Kidney epithelial cell (primary cell): ENCODE results near the gene SAP30L. TPM values are rescaled to one million over a fixed set of nuclear protein-coding genes. Genes with fewer than 3 reads are reported as not detected.

Experiments used
- DNase-seq: peaks from one replicate; pipeline ENCODE4 v3.0.0-alpha.2; 2010; ENCODE audit warnings: low read depth
- H3K27me3 ChIP-seq: 2 replicates; pipeline ENCODE4 v1.6.0; 2011; ENCODE audit warnings: low read length; ENCODE audit not compliant: control insufficient read depth, insufficient read depth
- H3K36me3 ChIP-seq: 2 replicates; pipeline ENCODE4 v1.5.1; 2011; ENCODE audit warnings: low read length; ENCODE audit not compliant: control insufficient read depth, insufficient read depth
- H3K4me3 ChIP-seq: 2 replicates; pipeline ENCODE4 v1.5.1; 2011; ENCODE audit warnings: low read depth, mild to moderate bottlenecking, control low read depth, low read length
- CTCF ChIP-seq: IDR thresholded peaks from 2 replicates; pipeline ENCODE4 v1.5.1; 2011; ENCODE audit warnings: mild to moderate bottlenecking, moderate library complexity, low read length, control low read depth, inconsistent platforms; ENCODE audit not compliant: insufficient read depth, poor library complexity, severe bottlenecking
- total RNA-seq: library from RNA; depleted of rRNA; stranded (reverse); fragments of >200 nt; gene quantifications from 2 replicates; pipeline ENCODE4 v1.2.3, GENCODE V29; 2015

Gene SAP30L
- total RNA-seq, 1 donor from 2014 or later, result 30.8 TPM

DNA sequence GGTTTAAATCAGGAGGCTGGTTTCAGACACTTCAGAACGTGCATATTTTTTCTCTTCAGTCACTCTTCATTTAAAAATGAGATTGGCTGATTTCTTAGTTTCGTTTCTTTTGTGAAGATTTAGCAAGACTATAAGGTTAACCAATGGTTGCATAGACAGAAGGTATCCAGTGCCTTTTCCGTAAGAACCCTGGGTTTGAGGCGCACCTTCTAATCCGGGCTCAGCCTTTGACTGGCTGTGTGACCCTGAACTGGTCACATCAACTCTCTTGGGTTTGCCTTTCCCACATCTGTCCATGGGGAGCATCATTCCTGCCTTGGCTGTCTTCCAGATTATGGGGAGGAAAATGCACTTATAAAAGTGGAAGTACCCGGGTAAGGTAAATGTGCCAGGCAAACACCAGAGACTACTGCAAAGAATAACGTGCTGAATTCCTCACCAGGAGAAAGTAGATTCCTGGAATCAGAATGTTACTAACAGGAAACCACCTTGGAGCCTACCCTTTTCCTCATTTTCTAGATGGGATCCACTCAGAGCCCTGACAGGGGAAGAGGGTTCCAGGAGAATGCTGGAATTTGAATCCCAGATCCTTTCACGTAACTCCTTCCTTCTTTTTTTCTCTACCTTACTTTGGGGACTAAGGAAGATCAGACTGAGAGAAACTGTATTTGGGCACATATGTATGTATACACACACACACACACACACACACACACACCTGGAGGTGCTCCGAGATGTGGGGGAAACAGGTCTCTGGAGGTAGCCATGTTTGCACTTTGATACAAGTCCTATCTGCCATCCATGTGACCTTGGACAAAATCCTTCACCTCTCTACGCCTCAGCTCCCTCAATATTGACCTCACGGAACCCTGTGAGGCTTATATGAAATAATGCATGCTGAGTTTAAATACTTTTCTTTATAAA is 25.4 kb downstream of the SAP30L start:
- no peak for TF ChIP-seq CTCF
- H3K36me3 ChIP-seq, result no peaks in the 10 kb centered on the region
- no peak overlapping the region for H3K4me3 ChIP-seq
- no peak for DNase-seq
- H3K27me3 ChIP-seq, result peaks cover 64% of the 10 kb centered on the region

DNA sequence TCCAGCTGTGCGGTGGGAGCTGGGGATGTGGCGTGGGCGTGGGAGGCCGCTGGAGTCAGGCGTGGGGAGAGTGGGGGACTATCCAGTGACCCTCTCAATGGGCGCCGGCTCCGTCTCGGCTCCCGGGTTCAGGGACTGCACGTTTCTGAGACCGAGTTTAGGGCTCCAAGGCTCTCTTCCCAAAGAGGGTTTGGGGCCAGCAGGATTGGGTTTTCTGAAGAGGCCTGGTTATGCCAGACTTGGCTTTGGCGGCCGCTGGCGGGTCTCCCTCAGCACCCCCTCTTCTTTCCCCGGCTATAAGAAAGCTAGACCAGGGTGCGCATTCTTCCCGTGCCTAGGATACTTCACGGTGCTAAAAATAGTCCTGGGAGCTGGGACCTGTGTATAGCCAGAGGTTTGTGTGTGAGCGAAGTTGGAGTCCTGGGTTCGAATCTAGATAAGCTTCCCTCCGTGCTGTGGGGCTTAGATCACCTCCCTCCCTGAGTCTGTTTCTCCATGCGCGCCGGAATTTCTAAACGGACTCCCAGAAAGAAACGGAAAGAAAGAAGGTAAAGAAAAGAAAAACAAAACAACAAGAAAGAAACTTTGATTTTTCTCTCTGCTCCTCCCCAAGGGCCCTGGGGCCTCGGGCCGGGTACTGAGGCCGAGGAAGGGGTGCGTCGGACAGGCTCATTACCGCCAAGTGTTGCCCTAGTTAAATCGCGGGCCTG is 27.2 kb downstream of the SAP30L start:
- Histone ChIP-seq H3K4me3 (no peak overlapping the region), H3K36me3 (no peaks in the 10 kb centered on the region), H3K27me3 (peaks cover 79% of the 10 kb centered on the region)
- no peak for TF ChIP-seq CTCF
- no peak for DNase-seq

- no peak overlapping the region for H3K4me3 ChIP-seq
Measured at GRCh38 chr5:154473581-154474283, 27.9 kb downstream of the SAP30L start.

DNA sequence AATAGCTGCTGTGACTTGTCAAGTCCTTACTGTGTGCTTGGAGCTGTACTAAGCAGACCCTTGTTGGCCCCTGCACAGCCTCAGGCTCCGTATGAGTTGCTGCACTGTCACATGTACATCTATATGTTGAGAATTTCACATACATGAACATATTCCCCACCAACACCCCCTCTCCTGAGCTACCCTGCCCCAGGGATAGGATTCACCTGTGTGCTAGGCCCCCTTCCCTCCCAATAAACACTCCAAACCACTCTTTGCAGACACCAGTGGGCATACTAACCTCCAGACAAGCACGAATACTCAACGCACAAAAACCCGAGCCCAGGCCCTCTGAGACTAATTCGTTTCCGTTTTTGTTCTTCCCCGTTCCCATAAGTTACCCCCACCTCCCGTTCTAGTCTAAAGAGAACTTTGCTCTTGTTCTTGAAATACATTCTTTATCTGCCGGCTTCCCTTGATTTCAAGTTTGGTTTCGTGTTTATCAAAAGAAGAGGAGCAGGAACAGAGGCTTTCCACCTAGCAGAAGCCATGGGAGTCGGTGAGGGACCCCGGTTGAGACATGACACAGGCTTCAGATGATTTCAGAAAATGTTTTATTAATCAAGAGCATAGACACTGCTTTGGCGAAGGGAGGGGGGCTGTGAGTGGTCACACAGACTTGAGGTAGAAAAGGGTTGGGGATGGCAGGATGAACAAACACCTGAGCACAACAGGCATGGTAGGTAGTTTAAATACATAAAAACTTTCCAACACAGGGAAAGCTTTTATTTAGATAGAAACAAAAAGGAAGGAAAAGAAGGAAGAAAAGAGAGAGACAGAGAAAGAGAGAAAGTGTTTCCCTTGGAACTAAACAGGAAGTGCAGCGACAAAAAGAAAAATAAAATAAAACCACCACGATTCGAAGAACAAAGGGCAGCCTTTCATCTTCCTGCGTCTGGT is 28.9 kb downstream of the SAP30L start:
- H3K36me3 ChIP-seq, result no peaks in the 10 kb centered on the region
- TF ChIP-seq CTCF, result no peak
- no peak overlapping the region for H3K4me3 ChIP-seq
- H3K27me3 ChIP-seq, result peaks cover 91% of the 10 kb centered on the region
- no peak for DNase-seq

More at GRCh38 chr5:154473581-154474283, 27.9 kb downstream of the SAP30L start:
- no peak for TF ChIP-seq CTCF
- DNase-seq, result no peak
- peaks cover 84% of the 10 kb centered on the region for H3K27me3 ChIP-seq
- no peaks in the 10 kb centered on the region for H3K36me3 ChIP-seq

DNA sequence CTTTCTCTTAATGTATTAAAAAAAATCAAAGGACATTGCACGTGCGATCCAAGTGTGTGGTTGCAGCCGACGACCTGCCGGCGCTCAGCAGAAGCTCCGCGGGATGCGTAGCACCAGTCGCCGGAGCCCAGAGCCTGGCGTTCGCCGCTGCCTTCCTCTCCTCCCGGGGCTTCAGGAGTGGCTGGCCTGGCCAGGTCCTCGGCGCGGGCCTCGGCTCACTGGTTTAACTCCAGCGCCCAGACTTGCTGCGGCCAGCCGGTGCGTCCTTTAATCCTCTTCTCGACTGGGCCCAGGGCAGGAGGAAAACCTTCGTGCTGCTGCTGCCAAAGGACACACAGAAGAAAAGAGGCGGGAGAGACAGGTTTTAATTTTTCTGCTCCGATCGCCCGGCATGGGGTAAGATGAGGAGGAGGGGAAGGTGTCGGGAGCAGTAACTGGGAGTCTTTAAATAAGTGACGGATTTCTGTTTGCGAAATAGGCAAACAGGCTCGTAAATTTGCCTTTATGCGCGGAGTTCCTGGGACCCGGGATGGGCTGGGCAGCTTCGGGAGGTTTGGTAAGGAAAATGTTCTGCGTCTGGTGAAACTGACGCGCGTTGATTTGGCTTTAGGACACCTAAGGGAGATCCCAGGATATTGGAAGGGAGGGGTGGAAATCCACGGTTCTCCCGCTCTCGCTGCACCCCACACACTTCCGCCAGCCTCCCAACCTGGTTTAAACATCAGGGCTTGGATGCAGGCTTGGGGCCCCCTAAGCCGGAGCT is 30.0 kb downstream of the SAP30L start:
- TF ChIP-seq CTCF, result no peak
- Histone ChIP-seq H3K4me3 (no peak overlapping the region), H3K36me3 (no peaks in the 10 kb centered on the region)

More for the DNA sequence above, 30.0 kb downstream of the SAP30L start:
- DNase-seq, result no peak
- peaks cover 96% of the 10 kb centered on the region for H3K27me3 ChIP-seq
